ENCODE results near the gene CASK.

- TF ChIP-seq CTCF (IDR thresholded peaks at IDR 0.05): no peak
- no peak for TF ChIP-seq POLR2A (IDR thresholded peaks at IDR 0.05)
Measured at GRCh38 chrX:41671082-41671481, 252.3 kb downstream of the CASK start.

Data from adrenal gland (tissue), 5 donors.